Activated CD4-positive, alpha-beta T cell treated with anti-CD3 and anti-CD28 coated beads, Interleukin-10, Interleukin-2, amounts not matched to agents 100 ng/mL and 50 ng/mL, durations not matched to agents 16 hours and 8 hours (primary cell): ENCODE data around the gene ZNF541.

Experiments
- DNase-seq: peaks from one replicate; pipeline ENCODE4 v3.0.0-alpha.2; 2020

The ZNF541 gene, protein sequence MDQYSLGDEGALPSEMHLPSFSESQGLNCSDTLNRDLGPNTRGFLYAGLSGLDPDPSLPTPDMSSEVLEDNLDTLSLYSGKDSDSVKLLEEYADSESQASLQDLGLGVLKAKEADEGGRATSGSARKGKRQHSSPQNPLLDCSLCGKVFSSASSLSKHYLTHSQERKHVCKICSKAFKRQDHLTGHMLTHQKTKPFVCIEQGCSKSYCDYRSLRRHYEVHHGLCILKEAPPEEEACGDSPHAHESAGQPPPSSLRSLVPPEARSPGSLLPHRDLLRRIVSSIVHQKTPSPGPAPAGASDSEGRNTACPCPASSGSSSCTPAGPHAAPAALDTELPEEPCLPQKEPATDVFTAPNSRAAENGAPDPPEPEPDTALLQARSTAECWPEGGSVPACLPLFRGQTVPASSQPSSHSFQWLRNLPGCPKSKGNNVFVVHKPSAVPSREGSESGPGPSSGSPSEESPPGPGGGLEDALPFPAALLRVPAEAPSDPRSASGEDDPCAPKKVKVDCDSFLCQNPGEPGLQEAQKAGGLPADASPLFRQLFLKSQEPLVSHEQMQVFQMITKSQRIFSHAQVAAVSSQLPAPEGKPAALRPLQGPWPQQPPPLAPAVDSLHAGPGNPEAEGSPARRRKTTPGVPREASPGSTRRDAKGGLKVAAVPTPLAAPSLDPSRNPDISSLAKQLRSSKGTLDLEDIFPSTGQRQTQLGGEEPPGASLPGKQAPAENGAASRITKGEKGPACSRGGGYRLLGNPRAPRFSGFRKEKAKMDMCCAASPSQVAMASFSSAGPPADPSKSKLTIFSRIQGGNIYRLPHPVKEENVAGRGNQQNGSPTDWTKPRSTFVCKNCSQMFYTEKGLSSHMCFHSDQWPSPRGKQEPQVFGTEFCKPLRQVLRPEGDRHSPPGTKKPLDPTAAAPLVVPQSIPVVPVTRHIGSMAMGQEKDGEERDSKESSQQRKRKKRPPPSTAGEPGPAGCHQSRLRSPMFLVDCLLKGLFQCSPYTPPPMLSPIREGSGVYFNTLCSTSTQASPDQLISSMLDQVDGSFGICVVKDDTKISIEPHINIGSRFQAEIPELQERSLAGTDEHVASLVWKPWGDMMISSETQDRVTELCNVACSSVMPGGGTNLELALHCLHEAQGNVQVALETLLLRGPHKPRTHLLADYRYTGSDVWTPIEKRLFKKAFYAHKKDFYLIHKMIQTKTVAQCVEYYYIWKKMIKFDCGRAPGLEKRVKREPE (N-terminal part only)

DNA sequence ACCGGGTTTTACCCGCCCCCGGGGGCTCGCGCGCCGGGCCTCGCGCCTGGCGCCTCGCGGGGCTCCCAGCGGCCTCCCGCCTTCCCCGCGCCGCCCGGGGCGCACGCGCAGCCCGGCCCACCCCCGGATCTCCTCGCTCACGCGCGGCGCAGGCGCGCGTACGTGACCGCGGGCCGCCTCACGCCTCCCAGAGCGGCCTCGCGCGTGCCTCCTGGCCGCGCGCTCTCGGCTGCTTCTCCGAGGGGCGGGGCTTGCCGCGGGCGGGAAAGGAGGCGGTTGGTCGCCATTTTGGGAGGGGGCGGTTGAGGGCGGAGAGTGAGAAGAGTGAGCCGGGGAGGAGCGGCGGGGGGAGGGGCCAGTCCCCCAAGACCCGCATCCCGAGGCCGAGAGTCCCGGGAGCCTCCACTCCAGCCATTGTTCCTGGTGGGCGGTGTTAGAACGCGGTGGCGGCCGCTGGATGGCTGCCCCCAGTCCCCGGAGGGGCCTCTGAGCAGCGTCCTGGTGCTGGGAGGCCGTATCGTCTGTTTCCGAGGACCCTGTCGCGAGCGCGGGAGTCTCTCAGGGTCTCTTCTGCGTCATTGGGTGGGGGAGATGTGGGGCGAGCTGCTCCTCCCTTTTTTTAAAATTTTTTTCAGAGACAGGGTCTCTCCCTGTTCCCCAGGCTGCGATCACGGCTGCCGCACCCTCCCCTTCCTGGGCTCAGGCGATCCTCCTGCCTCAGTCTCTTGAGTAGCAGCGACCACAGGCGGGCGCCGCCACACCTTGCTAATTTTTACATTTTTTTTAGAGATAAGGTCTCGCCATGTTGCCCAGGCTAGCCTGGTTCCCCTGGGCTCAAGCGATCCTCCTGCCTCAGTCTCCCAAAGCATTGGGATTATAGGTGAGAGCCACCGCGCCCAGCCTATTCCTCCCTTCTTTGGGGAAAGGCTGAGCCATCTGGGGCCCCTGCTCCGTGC lies at the start of gene ZNF541:
TSS of gene ZNF541 (minus strand) at position 78 of the 956 bp plus-strand sequence. CDS start 17,292 bp downstream, outside the sequence.
- DNase-seq = peak; percentile 59

DNA sequence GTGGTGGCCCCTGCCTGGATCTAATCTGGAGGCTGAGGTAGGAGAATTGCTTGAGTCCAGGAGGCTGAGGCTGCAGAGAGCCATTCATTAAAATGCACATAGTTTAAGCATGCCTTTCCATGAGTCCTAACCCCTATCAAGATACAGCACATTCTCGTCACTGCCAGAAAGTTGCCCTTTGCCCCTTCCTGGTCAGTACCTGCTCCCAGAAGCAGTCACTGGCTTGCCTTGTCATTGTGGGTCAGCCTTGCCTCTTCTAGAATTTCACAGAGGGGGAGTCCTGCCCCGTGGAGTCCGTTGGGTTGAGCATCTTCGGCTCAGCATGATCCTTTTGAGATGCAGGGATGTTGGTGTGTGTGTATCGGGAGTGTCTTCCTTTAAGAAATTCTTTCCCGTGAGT lies 46.8 kb upstream of the ZNF541 start:
- DNase-seq = no peak

DNA sequence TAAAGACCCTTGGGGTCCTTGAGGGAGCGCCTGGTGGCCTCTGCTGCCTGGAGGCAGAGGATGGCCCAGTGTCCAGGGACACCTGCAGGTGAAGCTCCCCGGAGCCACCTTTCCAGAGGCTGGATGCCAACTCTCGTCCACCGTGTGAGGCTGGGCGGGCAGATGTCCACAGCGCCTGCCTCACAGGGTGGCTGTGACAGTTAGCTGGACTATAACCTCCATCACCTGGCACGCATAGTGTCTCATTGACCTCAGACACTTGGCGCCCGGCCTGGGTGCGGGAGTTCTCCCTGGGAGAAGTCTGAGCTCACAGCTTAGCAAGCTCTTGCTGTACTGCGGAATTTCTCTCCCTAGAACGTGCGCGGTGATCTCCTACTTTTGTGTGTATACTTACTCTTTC lies 45.8 kb upstream of the ZNF541 start:
- DNase-seq = no peak

DNA sequence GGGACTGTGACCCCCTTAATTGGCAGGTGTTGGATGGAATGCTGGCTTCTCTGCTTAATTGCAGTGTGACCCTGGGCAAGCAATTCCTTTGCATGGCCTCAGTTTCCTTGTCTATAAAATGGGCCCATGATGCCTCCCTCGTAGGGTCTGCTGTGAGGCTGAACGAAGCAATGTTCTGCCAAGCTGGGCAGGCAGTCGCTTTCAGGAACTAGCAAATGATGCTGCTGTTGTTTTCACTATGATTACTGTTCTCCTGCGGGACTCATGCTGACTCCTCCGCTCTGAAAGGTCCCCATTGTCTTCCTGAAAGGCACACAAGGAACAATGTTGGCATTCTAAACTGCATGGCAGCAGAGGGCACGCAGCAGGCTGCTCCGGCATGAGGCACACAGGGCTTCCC lies 42.8 kb upstream of the ZNF541 start:
- no peak for DNase-seq

DNA sequence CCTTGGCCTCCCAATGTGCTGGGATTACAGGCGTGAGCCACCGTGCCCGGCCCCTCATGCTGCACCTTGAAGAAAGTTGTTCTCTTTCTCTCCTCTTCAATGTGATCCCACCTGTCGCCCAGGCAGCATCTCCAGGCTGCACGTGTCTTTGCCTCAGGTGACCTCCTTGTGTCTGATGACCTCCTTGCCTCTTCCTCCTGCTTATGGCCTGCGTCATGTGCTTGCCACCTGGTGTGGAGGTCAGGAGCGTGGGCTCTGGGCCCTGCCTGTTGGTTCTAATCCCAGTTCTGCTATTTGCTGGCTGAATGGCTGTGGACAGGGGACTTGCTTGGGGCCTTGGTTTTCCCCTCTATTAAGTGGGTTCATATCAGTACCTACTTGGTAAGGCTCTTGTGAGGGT lies 42.3 kb upstream of the ZNF541 start:
- DNase-seq = no peak

DNA sequence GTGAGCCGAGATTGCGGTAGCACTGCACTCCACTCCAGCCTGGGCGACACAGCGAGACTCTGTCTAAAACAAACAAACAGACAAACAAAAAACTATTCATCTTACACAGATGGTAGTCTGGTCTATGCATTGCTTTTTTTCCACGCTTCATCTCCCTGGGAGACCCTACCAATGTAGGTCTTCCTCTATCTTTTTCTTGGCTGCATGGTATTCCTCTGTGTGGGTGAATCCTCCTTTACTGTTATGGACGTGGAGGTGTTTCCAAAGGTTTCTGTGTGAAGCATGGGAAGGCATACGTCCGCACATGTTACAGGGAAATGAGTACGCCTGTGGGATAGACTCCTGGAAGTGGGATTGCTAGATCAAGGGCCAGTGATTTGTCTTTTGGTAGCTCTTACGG lies 41.6 kb upstream of the ZNF541 start:
- no peak for DNase-seq

DNA sequence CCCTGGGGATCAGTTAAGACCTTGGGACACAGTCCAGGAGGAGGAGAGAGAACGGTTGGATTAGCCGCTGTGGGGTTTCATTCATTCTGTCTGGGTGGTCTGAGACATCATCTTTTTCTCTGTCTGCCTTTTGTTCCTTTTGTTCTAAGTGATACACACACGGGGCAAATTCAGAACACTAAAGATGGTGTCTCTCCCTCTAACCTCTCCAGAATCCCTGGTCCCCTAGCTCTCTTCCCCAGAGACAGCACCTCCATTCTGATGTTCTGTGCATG lies 41.0 kb upstream of the ZNF541 start:
- no peak for DNase-seq

DNA sequence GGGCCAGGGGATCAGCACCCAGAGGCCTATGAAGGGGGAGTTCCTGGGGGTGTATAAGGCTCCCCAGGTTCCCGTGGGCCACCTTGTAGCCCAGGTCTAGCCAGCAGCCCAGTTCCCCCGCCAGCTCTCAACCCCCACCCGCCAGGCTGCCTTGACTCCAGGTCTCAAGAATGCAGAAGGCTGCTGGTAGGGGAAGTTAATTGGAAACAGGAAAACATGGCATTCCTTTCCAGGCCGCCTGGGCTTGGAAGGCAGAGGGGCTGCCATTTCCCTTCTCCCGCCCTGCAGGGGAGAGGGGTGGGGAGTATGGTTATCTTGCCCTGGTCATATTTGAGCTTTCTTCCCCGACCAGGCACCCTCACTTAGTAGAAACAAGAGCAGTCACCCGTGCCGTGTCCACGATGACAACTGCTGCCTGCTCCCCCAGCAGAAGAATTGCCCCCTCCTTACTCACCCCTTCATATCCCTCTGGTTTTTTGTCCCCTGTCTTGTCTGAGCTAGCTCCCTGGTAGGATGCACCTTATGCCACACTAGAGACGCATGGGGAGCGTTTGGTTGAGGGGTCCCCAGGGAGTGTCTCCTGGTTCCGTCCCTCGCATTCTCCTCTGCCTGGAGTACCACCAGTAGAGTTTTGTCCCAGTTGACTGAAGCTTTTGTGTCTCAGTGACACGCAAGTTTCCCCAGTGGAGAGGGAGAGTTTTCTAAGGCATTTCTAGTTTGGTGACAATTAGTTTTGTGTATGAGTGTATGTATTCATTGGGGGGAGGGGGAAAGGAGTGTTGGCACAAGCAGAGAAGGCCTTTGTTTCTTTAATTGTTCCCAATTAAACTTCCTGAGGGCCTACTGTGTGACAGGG lies 40.4 kb upstream of the ZNF541 start:
- no peak for DNase-seq

DNA sequence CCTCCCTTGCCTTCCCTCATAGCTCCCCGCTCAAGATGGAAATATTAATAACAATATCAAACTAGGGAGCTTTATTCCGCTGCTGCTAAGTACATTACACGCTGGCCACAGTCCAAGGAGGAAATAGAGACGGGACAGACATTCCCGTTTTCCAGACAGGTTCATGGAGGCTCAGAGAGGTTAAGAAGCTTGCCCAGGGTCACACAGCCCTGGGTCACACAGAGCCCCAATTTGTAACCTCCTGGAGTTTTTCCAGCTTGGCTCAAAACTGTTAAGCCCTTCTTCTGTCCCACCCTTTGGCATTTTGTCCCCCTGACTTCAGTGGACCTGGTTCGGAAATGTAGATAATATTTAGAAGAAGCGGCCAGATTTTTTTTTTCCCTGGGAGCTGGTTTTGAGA lies 38.0 kb upstream of the ZNF541 start:
- no peak for DNase-seq

DNA sequence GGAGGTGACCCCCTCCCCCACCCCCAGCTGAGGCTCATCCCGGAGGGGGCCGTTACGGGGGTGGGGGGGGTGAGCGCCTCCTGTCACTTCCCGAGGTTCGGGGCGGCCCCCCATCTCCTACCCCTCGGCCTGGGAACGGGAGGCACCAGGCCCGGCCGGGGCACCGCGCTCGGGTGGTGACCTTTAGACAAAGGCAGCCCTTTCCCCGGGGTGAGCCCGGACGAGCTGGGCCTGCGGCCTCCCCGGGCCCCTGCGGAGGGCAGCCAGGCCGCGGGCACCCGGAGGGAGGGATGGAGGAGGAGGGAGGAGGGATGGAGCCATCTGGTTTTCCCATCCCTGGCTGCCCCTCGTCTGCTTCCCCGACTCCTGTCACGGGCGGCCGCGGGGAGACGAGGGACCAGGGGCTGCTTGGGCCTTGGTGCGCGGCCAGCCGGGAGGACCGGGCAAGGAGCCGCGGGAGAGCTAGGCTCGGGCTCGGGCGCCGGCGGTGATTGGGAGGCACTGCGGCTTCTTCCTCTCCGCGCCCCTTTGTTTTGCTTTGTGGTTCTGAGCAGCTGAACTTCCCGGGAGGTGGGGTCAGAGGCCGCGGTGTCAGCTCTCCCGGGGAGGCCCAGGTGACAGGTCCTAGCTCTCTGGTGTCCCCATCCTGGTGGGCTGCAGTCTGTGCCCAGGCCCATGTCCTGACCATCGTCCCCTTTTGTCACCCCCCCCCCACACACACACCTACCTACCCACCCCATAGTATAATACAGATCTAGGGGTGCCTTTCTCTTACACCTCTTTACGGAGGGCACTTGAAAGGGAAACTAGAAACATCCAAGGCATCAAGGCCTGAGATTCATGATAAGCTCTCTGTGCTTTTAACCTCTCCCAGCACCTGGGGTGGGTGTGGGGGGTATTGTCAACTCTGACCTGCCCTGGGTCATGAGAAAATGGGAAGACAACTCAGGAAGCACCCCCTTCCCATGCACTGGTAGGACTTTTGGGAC lies 37.3 kb upstream of the ZNF541 start:
- DNase-seq = peak; percentile 55

DNA sequence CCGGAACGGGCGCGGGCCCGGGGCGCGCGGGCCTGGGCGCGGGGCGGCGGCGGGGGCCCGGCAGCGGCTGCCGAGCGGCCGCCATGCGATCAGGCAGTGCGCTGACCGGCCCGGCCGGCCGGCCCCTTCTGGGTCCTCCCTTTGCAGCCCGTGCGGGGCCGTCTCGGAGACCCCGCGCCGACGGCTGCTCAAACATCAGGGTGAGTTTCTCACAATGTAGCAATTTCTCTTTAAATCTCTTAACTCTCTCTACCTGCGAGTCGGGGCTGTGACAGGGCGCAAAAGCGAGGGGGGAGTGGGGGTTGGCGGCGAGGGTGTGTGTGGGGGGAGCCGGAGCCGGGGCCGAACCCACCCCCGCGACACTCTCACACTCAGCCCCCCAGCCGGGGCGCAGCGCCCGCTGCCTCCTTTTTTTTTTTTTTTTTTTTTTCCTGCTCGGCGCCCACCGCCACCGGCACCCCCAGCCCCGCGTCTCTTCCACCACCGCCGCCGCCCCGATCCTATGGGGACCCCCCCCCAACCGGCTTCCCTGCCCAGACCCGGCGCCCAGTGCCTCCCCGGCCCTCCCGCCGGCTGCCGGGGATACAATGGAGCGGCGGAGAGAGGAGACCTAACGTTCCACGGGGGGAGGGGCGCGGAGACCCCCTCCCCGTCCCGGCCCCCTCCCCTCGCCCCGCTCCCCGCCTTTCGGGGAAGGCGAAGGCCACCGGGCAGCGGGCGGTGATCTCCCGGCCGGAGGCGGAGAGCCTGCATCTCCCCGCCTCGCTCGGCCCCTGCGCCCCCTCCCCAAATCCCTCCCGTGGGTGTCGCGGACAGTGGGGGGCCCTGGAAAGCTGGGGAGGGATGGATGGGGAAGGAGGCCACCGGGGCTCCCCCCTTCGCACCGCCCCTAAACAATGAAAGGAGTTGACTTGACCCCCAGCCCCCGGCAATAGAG lies 36.3 kb upstream of the ZNF541 start, which contains the start of gene BICRA:
TSS of gene BICRA (plus strand) at position 166 of the 937 bp plus-strand sequence. CDS start 64,441 bp downstream, outside the sequence.
- DNase-seq = peak; percentile 86

DNA sequence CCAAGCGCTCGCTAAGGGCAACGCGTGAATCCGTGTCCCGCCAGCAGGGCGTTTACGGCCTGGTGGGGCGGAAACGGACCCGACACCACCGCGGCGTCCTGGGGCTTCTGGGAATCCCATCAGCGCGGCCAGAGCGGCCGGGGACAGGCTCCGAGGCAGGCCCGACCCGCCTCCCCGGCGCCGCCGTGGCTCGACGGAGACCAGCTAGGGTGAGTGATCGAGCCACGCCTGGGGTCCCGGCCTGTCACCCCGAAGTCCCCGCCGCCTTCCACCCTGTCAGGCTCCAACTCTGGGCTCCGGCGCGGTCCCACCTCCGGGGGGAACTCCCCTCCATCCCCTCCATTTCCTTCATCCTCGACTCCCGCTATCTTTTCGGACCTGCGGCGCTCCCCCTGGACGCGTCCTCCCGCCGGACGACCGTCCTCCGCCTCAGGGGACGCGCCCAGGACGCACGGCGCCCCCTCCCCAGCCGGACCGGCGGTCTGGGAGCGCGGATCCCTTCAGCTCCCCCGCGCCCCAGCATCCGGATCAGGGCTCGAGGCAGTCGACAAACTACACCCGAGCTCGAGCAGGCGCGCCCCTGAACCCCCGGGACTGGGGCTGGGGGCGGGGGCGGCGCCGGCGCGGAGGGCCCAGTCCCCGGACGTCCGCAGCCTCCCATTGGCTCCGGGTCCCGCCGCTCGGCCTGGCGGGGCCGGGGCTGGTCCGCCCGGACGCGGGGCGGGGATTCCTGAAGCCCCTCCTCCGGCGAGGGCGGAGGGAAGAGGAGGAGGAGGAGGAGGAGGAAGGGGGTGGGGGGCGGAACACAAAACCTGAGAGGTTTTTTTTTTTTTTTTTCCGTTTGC lies 35.3 kb upstream of the ZNF541 start:
- DNase-seq = peak; percentile 98

DNA sequence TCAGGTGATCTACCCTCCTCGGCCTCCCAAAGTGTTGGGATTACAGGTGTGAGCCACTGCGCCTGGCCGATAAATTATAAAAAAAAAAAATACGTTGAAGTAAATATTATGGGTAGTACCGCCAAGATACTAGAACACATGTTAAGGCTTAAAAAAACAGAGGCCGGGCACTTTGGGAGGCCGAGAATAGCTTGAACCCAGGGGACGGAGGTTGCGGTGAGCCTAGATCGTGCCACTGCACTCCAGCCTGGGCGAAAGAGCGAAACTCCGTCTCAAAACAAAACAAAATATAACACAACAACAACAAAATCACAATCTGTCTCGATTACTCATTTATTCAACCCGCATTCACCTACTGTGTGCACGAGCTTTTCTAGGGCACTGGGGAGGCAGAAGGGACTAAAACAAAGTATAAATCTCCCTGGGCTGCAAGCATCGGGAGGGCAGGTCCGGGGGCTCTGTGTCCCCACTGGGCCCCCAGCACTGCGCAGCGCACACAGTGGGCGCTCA lies 34.7 kb upstream of the ZNF541 start:
- no peak for DNase-seq

DNA sequence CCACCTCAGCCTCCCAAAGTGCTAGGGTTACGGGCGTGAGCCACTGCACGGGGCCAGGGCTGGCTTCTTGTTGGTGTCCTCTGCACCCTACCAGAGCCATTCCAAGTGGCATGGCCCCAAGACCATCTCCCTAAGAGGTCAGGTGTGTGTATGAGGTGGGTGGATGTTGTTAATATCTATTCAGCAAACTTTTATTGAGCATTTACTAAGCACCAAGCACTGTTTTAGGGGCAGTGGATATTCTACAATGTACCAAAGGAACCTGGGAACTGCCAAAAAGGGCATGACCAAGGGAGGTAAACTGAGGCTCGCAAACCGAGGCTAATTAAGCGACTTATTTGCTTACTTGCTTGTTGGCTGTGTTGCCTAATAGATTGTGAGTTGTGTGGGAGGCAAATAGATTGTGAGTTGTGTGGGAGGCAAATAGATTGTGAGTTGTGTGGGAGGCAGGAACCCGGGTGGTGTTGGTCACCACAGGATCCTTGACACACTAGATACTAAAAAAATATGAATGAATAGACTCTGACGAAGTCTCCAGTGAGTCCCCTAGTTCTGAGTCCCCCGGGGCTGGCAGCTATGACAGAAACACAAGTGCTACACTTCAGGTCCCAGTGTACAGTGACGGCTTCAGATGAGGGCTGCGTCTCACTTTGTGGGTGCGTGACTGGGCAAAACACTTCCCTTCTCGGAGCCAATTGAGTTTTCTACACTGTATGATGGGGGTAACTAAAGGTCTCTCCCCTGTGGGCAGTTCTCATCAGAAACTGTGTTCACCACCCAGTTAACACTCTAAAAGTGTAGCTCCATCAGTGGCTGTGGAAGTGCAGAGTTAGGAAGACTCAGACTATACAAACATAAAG lies 31.0 kb upstream of the ZNF541 start:
- no peak for DNase-seq

DNA sequence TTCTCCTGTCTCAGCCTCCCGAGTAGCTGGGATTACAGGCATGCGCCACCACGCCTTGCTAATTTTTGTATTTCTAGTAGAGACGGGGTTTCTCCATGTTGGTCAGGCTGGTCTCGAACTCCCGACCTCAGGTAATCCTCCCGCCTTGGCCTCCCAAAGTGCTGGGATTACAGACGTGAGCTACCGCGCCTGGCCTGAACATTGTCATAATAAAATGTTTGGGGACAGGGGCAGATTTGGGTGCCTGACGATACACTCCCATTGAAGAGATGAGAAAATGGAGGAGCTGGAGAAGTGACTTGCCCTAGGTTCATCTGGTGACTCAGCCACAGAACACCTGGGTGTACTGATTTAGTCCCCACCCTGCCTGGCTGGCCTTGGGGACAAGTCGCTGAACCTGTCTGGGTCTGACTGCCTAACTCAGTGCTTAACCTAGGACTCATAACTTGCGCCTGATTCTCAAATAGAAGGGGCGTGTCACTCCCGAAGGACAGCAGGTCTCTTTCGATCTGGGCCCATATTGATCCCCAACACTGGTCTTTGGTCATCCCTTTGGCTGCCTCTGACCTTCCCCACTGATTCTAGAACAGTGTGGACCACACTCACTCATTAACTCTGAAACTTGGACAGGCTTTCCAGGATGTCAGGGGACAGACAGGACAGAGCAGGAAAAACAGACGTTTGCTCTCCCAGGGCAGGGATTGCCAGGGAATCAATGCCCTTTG lies 28.4 kb upstream of the ZNF541 start:
- DNase-seq = no peak
